ENCODE data around the gene AAMDC.

- no peak for TF ChIP-seq POLR2A (IDR thresholded peaks at IDR 0.05; ENCODE audit: low read length)
- no peak for TF ChIP-seq GATA1 (IDR thresholded peaks at IDR 0.05; ENCODE audit: low read depth, low read length)
Measured at GRCh38 chr11:77842441-77843121, 21.6 kb downstream of the AAMDC start.
